HL-60 (cell line): ENCODE measurements around the gene ZNF709.
"Not testable (repeated sequence)": the region's sequence is repeated elsewhere in the genome, so short reads cannot be mapped to it uniquely, and the experiment has no call there.

Source experiments
- GABPA ChIP-seq: IDR thresholded peaks from 2 replicates; pipeline ENCODE4 v1.6.1; 2012; ENCODE audit warnings: low read depth
- POLR2AphosphoS5 ChIP-seq: IDR thresholded peaks from 2 replicates; pipeline ENCODE4 v1.6.1; 2012; ENCODE audit warnings: low read depth
- TF ChIP-seq, protein P1 (sequence below): IDR thresholded peaks from one replicate; pipeline ENCODE4 v1.5.1; 2011; ENCODE audit warnings: low read length, control low read depth, inconsistent platforms; ENCODE audit not compliant: insufficient read depth
- TF ChIP-seq, protein P2 (sequence below): IDR thresholded peaks from 2 replicates; pipeline ENCODE4 v1.6.1; 2012; ENCODE audit warnings: low read depth; ENCODE audit not compliant: insufficient replicate concordance

DNA sequence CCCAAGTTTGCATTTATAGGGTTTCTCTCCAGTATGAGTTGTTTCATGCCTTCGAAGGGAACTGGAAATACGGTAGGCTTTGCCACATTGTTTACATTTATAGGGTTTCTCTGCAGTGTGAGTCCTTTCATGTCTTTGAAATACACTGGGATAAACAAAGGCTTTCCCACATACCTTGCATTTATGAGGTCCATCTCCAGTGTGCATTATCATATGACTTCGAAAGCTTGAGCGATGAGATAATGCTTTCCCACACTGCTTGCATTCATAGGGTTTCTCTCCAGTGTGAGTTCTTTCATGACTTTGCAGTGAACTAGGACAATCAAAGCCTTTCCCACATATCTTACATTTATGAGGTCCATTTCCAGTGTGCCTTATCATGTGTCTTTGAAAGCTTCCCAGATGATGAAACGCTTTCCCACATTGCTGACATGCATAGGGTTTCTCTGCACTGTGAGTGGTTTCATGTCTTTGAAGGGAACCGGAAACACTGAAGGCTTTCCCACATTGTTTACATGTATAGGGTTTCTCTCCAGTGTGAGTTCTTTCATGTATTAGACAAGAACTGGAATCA is 53.8 kb downstream of the ZNF709 start:
- TF ChIP-seq, protein P1, sequence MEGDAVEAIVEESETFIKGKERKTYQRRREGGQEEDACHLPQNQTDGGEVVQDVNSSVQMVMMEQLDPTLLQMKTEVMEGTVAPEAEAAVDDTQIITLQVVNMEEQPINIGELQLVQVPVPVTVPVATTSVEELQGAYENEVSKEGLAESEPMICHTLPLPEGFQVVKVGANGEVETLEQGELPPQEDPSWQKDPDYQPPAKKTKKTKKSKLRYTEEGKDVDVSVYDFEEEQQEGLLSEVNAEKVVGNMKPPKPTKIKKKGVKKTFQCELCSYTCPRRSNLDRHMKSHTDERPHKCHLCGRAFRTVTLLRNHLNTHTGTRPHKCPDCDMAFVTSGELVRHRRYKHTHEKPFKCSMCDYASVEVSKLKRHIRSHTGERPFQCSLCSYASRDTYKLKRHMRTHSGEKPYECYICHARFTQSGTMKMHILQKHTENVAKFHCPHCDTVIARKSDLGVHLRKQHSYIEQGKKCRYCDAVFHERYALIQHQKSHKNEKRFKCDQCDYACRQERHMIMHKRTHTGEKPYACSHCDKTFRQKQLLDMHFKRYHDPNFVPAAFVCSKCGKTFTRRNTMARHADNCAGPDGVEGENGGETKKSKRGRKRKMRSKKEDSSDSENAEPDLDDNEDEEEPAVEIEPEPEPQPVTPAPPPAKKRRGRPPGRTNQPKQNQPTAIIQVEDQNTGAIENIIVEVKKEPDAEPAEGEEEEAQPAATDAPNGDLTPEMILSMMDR: not testable (repeated sequence)
- TF ChIP-seq, protein P2, sequence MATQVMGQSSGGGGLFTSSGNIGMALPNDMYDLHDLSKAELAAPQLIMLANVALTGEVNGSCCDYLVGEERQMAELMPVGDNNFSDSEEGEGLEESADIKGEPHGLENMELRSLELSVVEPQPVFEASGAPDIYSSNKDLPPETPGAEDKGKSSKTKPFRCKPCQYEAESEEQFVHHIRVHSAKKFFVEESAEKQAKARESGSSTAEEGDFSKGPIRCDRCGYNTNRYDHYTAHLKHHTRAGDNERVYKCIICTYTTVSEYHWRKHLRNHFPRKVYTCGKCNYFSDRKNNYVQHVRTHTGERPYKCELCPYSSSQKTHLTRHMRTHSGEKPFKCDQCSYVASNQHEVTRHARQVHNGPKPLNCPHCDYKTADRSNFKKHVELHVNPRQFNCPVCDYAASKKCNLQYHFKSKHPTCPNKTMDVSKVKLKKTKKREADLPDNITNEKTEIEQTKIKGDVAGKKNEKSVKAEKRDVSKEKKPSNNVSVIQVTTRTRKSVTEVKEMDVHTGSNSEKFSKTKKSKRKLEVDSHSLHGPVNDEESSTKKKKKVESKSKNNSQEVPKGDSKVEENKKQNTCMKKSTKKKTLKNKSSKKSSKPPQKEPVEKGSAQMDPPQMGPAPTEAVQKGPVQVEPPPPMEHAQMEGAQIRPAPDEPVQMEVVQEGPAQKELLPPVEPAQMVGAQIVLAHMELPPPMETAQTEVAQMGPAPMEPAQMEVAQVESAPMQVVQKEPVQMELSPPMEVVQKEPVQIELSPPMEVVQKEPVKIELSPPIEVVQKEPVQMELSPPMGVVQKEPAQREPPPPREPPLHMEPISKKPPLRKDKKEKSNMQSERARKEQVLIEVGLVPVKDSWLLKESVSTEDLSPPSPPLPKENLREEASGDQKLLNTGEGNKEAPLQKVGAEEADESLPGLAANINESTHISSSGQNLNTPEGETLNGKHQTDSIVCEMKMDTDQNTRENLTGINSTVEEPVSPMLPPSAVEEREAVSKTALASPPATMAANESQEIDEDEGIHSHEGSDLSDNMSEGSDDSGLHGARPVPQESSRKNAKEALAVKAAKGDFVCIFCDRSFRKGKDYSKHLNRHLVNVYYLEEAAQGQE: not testable (repeated sequence)
- not testable (repeated sequence) for TF ChIP-seq POLR2AphosphoS5, GABPA
